NCI-H510A treated with DMSO at 0.1 percent for 48 hours (cell line): Measurements from ENCODE around the gene AGAP6.
A peak's percentile ranks its signal among the peaks of the same experiment; 100 is the strongest.
"Not testable (repeated sequence)": the region's sequence is repeated elsewhere in the genome, so short reads cannot be mapped to it uniquely, and the experiment has no call there.

Source experiments
- DNase-seq: peaks from one replicate; lab custom pipeline; 2025; lab: John Stamatoyannopoulos, UW

The AGAP6 gene

GRCh38 chr10:50024716-50025383 lies 36.6 kb downstream of the AGAP6 start:
- not testable (repeated sequence) for DNase-seq

- DNase-seq = no peak
Measured at GRCh38 chr10:50025627-50026026, 37.4 kb downstream of the AGAP6 start.

DNA sequence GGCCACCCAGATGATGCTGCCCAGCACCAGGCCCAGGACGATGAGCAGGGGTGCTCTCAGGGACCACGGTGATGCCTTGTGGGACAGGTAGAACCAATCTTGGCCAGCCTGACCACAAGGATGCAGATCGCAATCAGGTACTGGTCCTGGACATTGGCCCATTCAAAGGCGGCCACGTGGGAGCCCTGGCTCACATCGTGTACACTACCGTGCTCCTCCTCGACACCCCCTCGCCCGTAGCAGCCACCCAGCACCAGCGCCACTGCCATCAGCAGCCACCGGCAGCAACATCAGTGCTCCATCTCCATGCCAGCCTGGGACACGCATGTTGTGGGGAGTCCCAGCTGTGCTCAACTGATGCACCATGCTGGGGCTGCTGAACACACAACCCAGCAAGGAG lies 39.0 kb downstream of the AGAP6 start:
- no peak for DNase-seq

DNA sequence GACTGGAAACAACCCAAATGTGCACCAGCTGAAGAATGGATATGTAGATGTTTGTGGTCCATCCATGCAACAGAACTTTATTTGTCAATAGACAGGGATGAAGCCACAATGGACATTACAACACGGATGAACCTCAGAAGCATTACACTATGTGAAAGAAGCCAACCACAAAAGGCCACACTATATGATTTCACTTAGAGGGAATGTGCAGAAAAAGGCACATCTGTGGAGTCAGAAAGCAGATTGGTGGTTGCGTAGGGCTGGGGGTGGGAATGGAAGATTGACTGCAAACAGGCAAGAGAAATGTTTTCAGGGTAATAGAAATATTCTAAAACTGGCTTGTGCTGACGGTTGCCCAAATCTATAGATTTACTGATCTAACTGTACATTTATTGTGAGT lies 45.3 kb downstream of the AGAP6 start:
- no peak for DNase-seq

GRCh38 chr10:50035337-50035736 lies 47.1 kb downstream of the AGAP6 start:
- DNase-seq = peak; percentile 0

DNA sequence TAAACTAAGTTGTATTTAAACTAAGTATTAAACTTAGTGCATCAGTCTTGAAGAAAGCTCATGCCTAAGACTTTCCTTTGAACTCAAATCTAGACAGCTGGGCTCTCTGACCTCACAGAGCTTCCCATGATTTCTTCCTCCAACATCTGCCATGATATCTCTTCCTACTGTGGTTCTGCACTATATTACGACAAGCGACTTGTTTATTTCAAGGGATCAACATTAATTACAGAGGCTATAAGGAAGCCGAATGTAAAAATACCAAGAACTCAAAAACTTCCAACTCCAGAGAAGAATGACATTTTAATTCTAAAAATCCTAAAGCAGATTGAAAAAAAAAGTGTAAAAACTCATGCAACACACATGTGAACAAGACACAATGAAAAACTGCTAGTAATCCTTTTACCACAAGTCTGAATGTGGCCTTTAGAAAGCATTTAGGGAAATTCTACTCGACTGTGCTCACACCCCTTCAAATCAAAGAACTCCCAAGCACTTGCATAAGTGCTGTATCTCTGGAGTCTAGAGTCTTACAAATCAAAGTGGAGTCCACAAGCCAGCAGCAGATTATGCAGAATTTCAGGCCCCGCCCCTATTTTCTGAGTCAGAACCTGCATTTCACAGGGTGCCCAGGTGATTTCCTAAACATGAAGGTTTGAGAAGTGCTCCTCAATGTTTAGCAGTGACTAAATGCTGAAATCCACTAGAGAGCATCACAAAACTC lies 56.9 kb downstream of the AGAP6 start:
- no peak for DNase-seq

GRCh38 chr10:50046457-50046856 lies 58.3 kb downstream of the AGAP6 start:
- DNase-seq = not testable (repeated sequence)

DNA sequence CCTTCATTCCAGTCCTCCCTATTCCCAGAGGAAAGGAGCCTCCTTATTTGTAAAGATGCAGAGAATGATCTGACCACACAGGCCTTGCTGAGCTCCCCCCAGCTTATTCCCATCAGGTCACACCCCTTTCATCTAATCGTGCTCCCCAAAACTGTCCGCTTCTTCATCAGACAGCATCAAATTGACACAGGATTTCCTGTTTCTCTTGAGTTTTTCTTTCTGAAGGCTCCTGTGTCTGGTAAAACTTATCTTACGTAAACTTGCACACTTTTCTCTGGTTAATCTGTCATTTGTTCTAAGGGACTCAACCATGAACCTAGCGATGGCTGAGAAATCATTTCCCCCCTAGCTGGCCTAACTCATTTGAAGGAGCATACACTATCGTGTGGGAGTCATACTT lies 59.4 kb downstream of the AGAP6 start:
- not testable (repeated sequence) for DNase-seq

DNA sequence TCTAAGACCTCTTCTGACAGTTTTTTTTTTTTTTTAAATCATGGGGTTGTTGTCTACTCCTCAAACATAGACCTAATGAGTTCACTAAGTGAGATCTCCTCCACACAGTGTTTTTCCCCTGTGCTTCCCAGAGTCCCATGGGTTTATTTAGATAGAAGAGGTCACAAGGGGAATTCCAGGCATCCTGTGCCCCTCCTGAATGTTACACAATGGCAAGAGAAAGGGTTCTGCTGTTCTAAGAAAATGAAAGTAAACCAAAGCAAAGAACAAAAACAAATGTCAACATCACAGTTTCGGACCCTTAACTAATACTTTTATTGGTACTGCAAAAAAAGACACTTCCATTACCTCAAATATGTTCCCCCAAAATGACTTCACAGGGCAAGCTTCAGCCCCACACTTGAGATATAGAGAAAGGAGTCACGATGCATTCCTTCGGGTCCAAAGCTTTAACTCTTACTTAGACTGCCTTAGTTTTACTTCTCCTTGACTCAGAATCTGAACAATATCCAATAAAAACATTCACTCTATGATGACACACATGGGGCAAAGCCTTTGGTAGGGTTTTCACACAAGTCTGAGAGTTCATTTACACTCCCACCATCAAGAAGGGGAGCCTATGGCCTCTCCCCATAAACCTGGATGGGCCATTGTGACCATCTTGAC lies 63.9 kb downstream of the AGAP6 start:
- not testable (repeated sequence) for DNase-seq

DNA sequence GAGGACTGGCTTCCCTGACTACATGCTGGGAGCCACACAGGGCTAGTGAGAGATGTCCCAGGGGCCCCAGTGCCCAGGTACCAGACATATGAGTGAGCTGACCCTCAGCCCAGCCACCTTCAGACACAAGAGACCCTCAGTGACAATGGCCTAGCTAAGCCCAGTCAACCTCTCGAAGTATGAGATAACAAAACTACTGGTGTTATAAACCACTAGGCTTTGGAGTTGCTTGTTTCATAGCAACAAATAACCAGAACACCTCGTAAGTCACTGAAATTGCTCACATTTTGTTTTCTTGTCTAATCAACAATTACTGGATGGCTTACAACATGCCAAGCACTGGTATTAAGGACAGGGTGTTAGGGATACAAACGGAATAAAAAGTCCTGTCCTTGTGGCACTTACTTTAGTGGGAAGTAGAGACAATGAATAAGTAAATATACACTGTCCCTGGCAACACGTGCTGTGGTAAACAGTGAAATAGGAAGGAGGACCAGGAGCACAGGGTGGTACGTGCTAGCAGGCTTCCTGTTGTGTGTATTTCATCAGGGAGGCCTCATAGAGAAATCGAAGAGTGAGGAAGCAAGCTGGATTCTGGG lies 64.7 kb downstream of the AGAP6 start:
- DNase-seq = not testable (repeated sequence)

- DNase-seq = not testable (repeated sequence)
Measured at GRCh38 chr10:50055494-50056292, 67.5 kb downstream of the AGAP6 start.

- DNase-seq = not testable (repeated sequence)
Measured at GRCh38 chr10:50056654-50057053, 68.4 kb downstream of the AGAP6 start.

DNA sequence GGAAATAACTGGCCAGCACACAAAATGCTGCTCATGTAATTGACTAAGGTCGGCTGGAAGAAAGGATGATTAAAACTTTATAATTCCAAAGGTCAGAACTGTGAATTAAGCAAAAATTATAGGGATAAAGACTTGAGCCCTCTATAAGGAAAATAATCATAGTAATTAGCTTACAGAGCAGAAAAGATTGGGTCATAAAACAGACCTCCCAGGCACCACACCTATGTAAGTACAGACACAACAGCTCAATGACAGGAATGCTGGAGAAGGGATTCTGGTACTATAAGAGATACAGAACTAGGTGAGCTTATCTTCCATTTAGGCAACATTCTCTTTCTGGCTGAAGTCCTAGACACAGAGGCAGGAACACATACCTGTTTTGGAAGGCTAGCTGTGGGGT lies 70.5 kb downstream of the AGAP6 start:
- DNase-seq = not testable (repeated sequence)

DNA sequence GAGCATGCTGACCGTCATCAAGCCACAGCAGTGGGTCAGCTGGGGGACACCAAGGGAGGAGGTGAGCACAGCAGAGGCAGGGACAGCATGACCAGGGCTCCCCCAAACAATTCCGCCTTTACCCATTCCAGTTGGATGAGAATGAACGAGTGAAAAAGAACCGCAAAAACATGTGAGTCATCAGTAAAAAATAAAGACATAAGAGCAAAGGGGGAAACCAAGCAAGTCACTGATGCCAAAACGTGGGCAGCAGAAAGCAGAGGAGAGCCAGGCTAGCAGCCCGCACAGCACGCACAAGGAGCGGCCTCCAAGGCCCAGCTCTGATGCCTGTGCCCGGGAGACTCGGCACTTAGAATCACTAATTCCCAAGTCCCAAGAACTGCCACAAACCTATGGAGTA lies 71.7 kb downstream of the AGAP6 start:
- not testable (repeated sequence) for DNase-seq
